Mesenchymal stem cell (in vitro differentiated cells and primary cell): Measurements from ENCODE around the gene KLHL22.

ENCODE experiments used
- DNase-seq: peaks from one replicate; pipeline ENCODE4 v3.0.0-alpha.2; 2013
- H2AFZ ChIP-seq: one replicate; pipeline ENCODE4 v1.6.1; 2013; ENCODE audit warnings: low read depth, mild to moderate bottlenecking, control low read depth, inconsistent platforms, low read length, moderate library complexity
- H2AK5ac ChIP-seq: 2 replicates; pipeline ENCODE4 v1.6.1; 2013; ENCODE audit warnings: low read length, moderate library complexity, mild to moderate bottlenecking, inconsistent platforms; ENCODE audit not compliant: severe bottlenecking
- H2BK120ac ChIP-seq: one replicate; pipeline ENCODE4 v1.6.1; 2013; ENCODE audit warnings: low read depth, mild to moderate bottlenecking, inconsistent platforms, low read length, moderate library complexity
- H2BK12ac ChIP-seq, 2 experiments: one replicate each; pipeline ENCODE4 v1.6.1; 2013; ENCODE audit warnings: inconsistent platforms in 2 of 2, low read length in 2 of 2, mild to moderate bottlenecking in 2 of 2, moderate library complexity in 2 of 2, control low read depth in 1 of 2
- H2BK15ac ChIP-seq: one replicate; pipeline ENCODE4 v1.6.1; 2013; ENCODE audit warnings: mild to moderate bottlenecking, low read depth, inconsistent platforms; ENCODE audit not compliant: poor library complexity, severe bottlenecking
- H2BK5ac ChIP-seq: 2 replicates; pipeline ENCODE4 v1.6.1; 2013; ENCODE audit warnings: low read depth, mild to moderate bottlenecking, low read length, control low read depth, inconsistent platforms; ENCODE audit not compliant: poor library complexity, severe bottlenecking
- H3K14ac ChIP-seq, 2 experiments: one replicate each; pipeline ENCODE4 v1.6.1; 2013; ENCODE audit warnings: inconsistent platforms in 2 of 2, low read length in 2 of 2, control low read depth in 1 of 2, mild to moderate bottlenecking in 1 of 2, moderate library complexity in 1 of 2
- H3K18ac ChIP-seq, 2 experiments: one replicate each; pipeline ENCODE4 v1.6.1; 2013; ENCODE audit warnings: inconsistent platforms in 2 of 2, low read length in 2 of 2, control low read depth in 1 of 2, low read depth in 1 of 2, mild to moderate bottlenecking in 1 of 2
- H3K23ac ChIP-seq, 2 experiments: one replicate each; pipeline ENCODE4 v1.6.1; 2013; ENCODE audit warnings: inconsistent platforms in 2 of 2, low read length in 2 of 2, mild to moderate bottlenecking in 2 of 2, moderate library complexity in 2 of 2, control low read depth in 1 of 2
- H3K27ac ChIP-seq: 2 replicates; pipeline ENCODE4 v1.5.1; 2013; ENCODE audit warnings: mild to moderate bottlenecking, moderate library complexity, low read length, control low read depth, inconsistent platforms; ENCODE audit not compliant: poor library complexity, severe bottlenecking
- H3K27me3 ChIP-seq, 2 experiments: 2 replicates each; pipeline versions ENCODE4 v1.6.1 to v1.7.0; 2013; ENCODE audit warnings: low read length in 2 of 2, mild to moderate bottlenecking in 2 of 2, moderate library complexity in 2 of 2, control low read depth in 1 of 2, inconsistent platforms in 1 of 2; ENCODE audit not compliant: control insufficient read depth in 1 of 2, insufficient read depth in 1 of 2
- H3K36me3 ChIP-seq, 2 experiments: 2 replicates each; pipeline versions ENCODE4 v1.6.1 to v1.7.0; 2013; ENCODE audit warnings: low read length in 2 of 2, control low read depth in 1 of 2, inconsistent platforms in 1 of 2, low read depth in 1 of 2, mild to moderate bottlenecking in 1 of 2; ENCODE audit not compliant: insufficient read depth in 2 of 2, control insufficient read depth in 1 of 2
- H3K4ac ChIP-seq, 2 experiments: one replicate each; pipeline ENCODE4 v1.6.1; 2013; ENCODE audit warnings: inconsistent platforms in 2 of 2, low read length in 2 of 2, mild to moderate bottlenecking in 2 of 2, moderate library complexity in 2 of 2, control low read depth in 1 of 2, low read depth in 1 of 2
- H3K4me1 ChIP-seq: 2 replicates; pipeline ENCODE4 v1.6.1; 2013; ENCODE audit warnings: low read depth, low read length, control low read depth; ENCODE audit not compliant: control insufficient read depth, insufficient read depth
- H3K4me2 ChIP-seq: 2 replicates; pipeline ENCODE4 v1.6.1; 2013; ENCODE audit warnings: low read length, mild to moderate bottlenecking, inconsistent platforms; ENCODE audit not compliant: poor library complexity, severe bottlenecking
- H3K4me3 ChIP-seq, 2 experiments: 2 replicates each; pipeline versions ENCODE4 v1.5.1 to v1.7.0; 2013; ENCODE audit warnings: low read length in 2 of 2, mild to moderate bottlenecking in 2 of 2, control low read depth in 1 of 2, low read depth in 1 of 2; ENCODE audit not compliant: insufficient read depth in 1 of 2
- H3K79me1 ChIP-seq: replicated peaks from 2 replicates; pipeline ENCODE4 v1.6.1; 2013; ENCODE audit warnings: mild to moderate bottlenecking, control low read depth, low read length, inconsistent platforms; ENCODE audit not compliant: poor library complexity, severe bottlenecking
- H3K9ac ChIP-seq: 2 replicates; pipeline ENCODE4 v1.7.0; 2013; ENCODE audit warnings: mild to moderate bottlenecking, low read length, moderate library complexity
- H3K9me3 ChIP-seq: 2 replicates; pipeline ENCODE4 v1.7.0; 2013; ENCODE audit warnings: mild to moderate bottlenecking, low read length; ENCODE audit not compliant: control insufficient read depth
- H4K8ac ChIP-seq: one replicate; pipeline ENCODE4 v1.6.1; 2013; ENCODE audit warnings: inconsistent platforms, mild to moderate bottlenecking, low read length, moderate library complexity
- H4K91ac ChIP-seq: one replicate; pipeline ENCODE4 v1.6.1; 2013; ENCODE audit warnings: mild to moderate bottlenecking, low read length, inconsistent platforms
- WGBS: methylation state at CpG from one replicate; pipeline ENCODE4 v1.1.7; 2013; ENCODE audit warnings: mixed read lengths; 5-methylcytosine and 5-hydroxymethylcytosine counted together

Gene KLHL22

GRCh38 chr22:20436768-20437612 lies 58.6 kb downstream of the KLHL22 start:
- peak overlapping the region; percentile 98 for H2BK15ac ChIP-seq
- H3K9me3 ChIP-seq: no peaks in the 10 kb centered on the region
- H4K91ac ChIP-seq: peak overlapping the region; percentile 80
- H3K18ac ChIP-seq: peak overlapping the region; percentile 92 to 94
- peak; percentile 60 for DNase-seq
- H3K14ac ChIP-seq: peak overlapping the region in 1 of 2 experiments; percentile 97
- peaks cover 28% of the 10 kb centered on the region for H3K79me1 ChIP-seq
- peaks cover 8 to 37% of the 10 kb centered on the region in 2 experiments for H3K36me3 ChIP-seq
- no peak overlapping the region for H2BK5ac ChIP-seq
- H2BK120ac ChIP-seq: peak overlapping the region; percentile 78
- H2AK5ac ChIP-seq: no peak overlapping the region
- H2BK12ac ChIP-seq: peak overlapping the region in 1 of 2 experiments; percentile 88
- H3K23ac ChIP-seq: peak overlapping the region in 1 of 2 experiments; percentile 71
- WGBS: under 1% methylated on average over 52 of the region's 61 CpGs
- peak overlapping the region; percentile 83 to 95 for H3K4me3 ChIP-seq
- H3K4me1 ChIP-seq: peaks cover 35% of the 10 kb centered on the region
- no peaks in the 10 kb centered on the region for H3K27me3 ChIP-seq
- H3K27ac ChIP-seq: no peak overlapping the region
- peak overlapping the region; percentile 94 for H3K4me2 ChIP-seq
- peak overlapping the region; percentile 64 for H4K8ac ChIP-seq
- H3K9ac ChIP-seq: peak overlapping the region; percentile 88
- H2AFZ ChIP-seq: peak overlapping the region; percentile 78
- peak overlapping the region; percentile 92 to 93 for H3K4ac ChIP-seq

GRCh38 chr22:20436307-20436767 lies 59.3 kb downstream of the KLHL22 start:
- peak; percentile 58 for DNase-seq
- no peaks in the 10 kb centered on the region for H3K27me3 ChIP-seq
- H3K36me3 ChIP-seq: peaks cover 7 to 37% of the 10 kb centered on the region in 2 experiments
- H2AFZ ChIP-seq: peak overlapping the region; percentile 10
- peaks cover 32% of the 10 kb centered on the region for H3K79me1 ChIP-seq
- H3K4me2 ChIP-seq: peak overlapping the region; percentile 94
- H3K4me1 ChIP-seq: peaks cover 38% of the 10 kb centered on the region
- peak overlapping the region; percentile 27 to 70 for H3K4ac ChIP-seq
- under 1% methylated on average over 48 of the region's 56 CpGs for WGBS
- peak overlapping the region; percentile 88 for H3K9ac ChIP-seq
- no peak overlapping the region for H2AK5ac ChIP-seq
- peak overlapping the region in 1 of 2 experiments; percentile 94 for H3K14ac ChIP-seq
- no peak overlapping the region for H4K8ac ChIP-seq
- H3K4me3 ChIP-seq: peak overlapping the region; percentile 83 to 95
- H3K18ac ChIP-seq: peak overlapping the region; percentile 92 to 94
- peak overlapping the region; percentile 78 for H2BK120ac ChIP-seq
- peak overlapping the region in 1 of 2 experiments; percentile 61 for H2BK12ac ChIP-seq
- H3K23ac ChIP-seq: no peak overlapping the region
- H2BK15ac ChIP-seq: peak overlapping the region; percentile 98
- H3K9me3 ChIP-seq: no peaks in the 10 kb centered on the region
- H4K91ac ChIP-seq: peak overlapping the region; percentile 35
- no peak overlapping the region for H2BK5ac ChIP-seq
- H3K27ac ChIP-seq: no peak overlapping the region

GRCh38 chr22:20435436-20436306 lies 59.9 kb downstream of the KLHL22 start:
- Histone ChIP-seq H3K9ac (peak overlapping the region; percentile 88), H2BK120ac (peak overlapping the region; percentile 61)
- WGBS: 66% methylated on average over 9 of the region's 11 CpGs

More at GRCh38 chr22:20435436-20436306, 59.9 kb downstream of the KLHL22 start:
- no peak overlapping the region for H2AFZ ChIP-seq
- peak overlapping the region in 1 of 2 experiments; percentile 7 for H2BK12ac ChIP-seq
- H3K36me3 ChIP-seq: peaks cover under 1 to 33% of the 10 kb centered on the region in 2 experiments
- no peaks in the 10 kb centered on the region for H3K27me3 ChIP-seq
- peak overlapping the region; percentile 94 for H3K4me2 ChIP-seq
- peak overlapping the region; percentile 12 for H2BK15ac ChIP-seq
- H3K4me3 ChIP-seq: peak overlapping the region; percentile 83 to 95
- H3K4ac ChIP-seq: peak overlapping the region; percentile 20 to 70
- H3K9me3 ChIP-seq: no peaks in the 10 kb centered on the region
- no peak overlapping the region for H4K8ac ChIP-seq
- H3K4me1 ChIP-seq: peaks cover 44% of the 10 kb centered on the region
- H2AK5ac ChIP-seq: peak overlapping the region; percentile 92
- no peak overlapping the region for H3K27ac ChIP-seq
- DNase-seq: no peak
- H3K18ac ChIP-seq: peak overlapping the region; percentile 63 to 79
- H4K91ac ChIP-seq: peak overlapping the region; percentile 43
- H3K23ac ChIP-seq: no peak overlapping the region
- H3K79me1 ChIP-seq: peaks cover 39% of the 10 kb centered on the region
- peak overlapping the region in 1 of 2 experiments; percentile 9 for H3K14ac ChIP-seq
- no peak overlapping the region for H2BK5ac ChIP-seq
